ENCODE results near the gene PRKD1.
"Not testable (repeated sequence)": the region's sequence is repeated elsewhere in the genome, so short reads cannot be mapped to it uniquely, and the experiment has no call there.

PRKD1 gene

DNA sequence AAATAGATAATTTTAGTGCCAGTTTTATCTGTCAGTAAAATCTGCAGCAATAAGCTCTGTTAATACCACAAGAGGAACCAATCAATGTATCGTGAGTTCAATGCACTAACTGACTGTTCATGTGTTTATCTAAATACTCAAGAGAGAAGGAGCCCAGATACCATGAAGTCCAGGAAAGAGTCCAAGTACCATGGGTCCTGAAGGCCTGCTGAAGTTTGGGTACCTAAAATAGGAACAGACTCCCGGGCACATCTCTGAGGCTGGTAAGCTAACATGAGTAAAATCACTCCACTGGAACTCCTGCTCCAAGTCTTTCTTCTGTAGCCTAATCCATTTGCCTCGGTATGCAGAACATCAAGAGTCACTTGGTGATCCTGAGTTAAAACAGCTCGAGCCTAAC lies 71.1 kb downstream of the PRKD1 start:
- no peak for DNase-seq (ENCODE audit: low read depth)
- TF ChIP-seq, protein P1, sequence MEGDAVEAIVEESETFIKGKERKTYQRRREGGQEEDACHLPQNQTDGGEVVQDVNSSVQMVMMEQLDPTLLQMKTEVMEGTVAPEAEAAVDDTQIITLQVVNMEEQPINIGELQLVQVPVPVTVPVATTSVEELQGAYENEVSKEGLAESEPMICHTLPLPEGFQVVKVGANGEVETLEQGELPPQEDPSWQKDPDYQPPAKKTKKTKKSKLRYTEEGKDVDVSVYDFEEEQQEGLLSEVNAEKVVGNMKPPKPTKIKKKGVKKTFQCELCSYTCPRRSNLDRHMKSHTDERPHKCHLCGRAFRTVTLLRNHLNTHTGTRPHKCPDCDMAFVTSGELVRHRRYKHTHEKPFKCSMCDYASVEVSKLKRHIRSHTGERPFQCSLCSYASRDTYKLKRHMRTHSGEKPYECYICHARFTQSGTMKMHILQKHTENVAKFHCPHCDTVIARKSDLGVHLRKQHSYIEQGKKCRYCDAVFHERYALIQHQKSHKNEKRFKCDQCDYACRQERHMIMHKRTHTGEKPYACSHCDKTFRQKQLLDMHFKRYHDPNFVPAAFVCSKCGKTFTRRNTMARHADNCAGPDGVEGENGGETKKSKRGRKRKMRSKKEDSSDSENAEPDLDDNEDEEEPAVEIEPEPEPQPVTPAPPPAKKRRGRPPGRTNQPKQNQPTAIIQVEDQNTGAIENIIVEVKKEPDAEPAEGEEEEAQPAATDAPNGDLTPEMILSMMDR (conservative IDR thresholded peaks at IDR 0.05; ENCODE audit: low read depth, low read length): no peak
- H3K4me3 ChIP-seq (ENCODE audit: low read length): no peak overlapping the region

DNA sequence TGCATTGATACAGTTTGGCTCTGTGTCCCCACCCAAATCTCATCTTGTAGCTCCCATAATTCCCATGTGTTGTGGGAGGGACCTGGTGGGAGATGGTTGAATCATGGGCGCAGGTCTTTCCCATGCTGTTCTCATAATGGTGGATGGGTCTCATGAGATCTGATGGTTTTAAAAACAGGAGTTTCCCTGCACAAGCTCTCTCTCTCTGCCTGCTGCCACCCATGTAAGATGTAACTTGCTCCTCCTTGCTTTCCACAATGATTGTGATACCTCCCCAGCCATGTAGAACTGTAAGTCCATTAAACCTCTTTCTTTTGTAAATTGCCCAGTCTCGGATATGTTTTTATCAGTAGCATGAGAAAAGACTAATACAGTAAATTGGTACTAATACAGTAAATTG lies 74.0 kb downstream of the PRKD1 start:
- not testable (repeated sequence) for DNase-seq (ENCODE audit: low read depth)

DNA sequence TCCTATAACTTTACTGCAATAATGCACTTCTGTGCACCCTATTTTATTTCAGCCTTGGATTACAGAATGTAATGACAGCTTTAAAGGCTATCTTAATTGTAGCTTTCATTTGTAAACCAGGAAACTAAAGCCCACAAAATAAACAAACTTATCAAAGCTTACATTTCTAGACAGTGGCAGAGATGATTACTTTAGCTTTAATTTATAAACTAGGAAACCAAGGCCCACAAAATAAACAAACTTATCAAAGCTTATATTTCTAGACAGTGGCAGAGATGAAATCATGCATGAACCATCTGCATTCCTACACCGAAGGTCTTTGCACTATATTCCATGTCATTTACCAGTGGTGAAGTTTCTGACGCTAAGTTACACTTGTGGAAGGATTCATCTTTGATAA lies 74.4 kb downstream of the PRKD1 start:
- no peak overlapping the region for H3K4me3 ChIP-seq (ENCODE audit: low read length)
- DNase-seq (ENCODE audit: low read depth): no peak
- TF ChIP-seq, protein P1 (conservative IDR thresholded peaks at IDR 0.05; ENCODE audit: low read depth, low read length): no peak

More for the DNA sequence above, 74.0 kb downstream of the PRKD1 start:
- H3K4me3 ChIP-seq (ENCODE audit: low read length): not testable (repeated sequence)

DNA sequence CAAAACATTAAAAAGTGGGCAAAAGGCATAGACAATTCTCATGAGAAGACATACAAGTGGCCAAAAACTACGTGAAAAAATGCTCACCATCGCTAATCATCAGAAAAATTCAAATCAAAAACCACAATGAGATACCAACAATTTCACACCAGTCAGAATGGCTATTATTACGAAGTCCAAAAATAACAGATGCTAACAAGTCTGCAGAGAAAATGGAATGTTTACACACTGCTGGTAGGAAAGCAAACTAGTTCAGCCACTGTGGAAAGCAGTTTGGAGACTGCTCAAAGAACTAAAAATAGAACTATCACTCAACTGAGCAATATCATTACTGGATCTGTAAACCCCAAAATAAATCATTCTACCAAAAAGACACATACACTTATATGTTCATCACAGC lies 76.2 kb downstream of the PRKD1 start:
- TF ChIP-seq, protein P1 (conservative IDR thresholded peaks at IDR 0.05; ENCODE audit: low read depth, low read length): no peak
- no peak for DNase-seq (ENCODE audit: low read depth)
- H3K4me3 ChIP-seq (ENCODE audit: low read length): no peak overlapping the region

DNA sequence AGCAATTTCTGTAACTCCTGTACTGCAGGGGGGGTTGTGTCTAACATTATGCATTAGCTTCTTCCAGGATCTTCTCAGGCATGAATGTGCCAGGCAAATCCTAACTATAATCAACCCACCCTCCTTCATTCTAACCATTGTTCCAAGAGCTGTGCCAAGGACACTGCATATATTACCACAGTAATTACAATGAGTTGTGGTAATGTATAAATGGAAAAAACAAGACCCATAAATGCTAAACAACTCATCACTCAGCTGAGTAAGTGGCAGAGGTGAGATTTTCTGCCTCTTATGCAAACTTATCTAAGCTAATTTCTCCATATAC lies 80.6 kb downstream of the PRKD1 start:
- no peak overlapping the region for H3K4me3 ChIP-seq (ENCODE audit: low read length)
- TF ChIP-seq, protein P1 (conservative IDR thresholded peaks at IDR 0.05; ENCODE audit: low read depth, low read length): no peak

DNA sequence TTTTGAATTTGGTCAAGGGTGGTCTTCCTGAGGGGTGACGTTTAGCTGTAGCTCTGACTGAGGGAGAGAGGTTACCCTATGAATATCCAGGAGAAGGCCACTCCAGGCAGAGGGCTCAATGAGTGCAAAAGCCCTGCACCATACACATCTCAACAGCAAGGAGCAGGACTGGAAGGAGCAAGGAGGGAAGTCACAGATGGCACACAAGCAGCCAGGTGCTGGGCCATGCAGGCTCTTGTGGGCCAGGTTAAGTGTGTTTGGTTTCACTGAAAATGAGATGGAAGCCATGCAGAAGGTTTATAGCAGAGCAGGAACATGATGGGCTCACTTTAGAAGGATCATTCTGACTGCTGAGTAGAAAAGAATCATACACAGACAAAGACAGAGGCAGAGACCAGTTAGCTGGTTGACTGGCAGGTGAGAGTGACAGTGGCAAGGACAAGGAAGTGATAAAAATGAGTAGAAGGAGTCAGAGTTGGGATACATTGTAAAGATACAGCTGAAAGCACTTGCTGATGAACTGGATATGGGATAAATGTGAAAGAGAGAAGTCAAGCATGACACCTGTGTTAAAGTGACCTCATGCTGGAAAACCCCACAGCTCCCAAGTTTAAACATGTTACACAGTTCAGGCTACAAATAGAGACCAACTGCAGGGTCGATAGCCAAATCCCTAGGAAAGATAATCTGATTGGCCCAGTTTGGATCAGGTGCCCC lies 81.2 kb downstream of the PRKD1 start:
- DNase-seq (ENCODE audit: low read depth): no peak
- no peak overlapping the region for H3K4me3 ChIP-seq (ENCODE audit: low read length)
- TF ChIP-seq, protein P1 (conservative IDR thresholded peaks at IDR 0.05; ENCODE audit: low read depth, low read length): no peak

More for the DNA sequence above, 80.6 kb downstream of the PRKD1 start:
- DNase-seq (ENCODE audit: low read depth): no peak

DNA sequence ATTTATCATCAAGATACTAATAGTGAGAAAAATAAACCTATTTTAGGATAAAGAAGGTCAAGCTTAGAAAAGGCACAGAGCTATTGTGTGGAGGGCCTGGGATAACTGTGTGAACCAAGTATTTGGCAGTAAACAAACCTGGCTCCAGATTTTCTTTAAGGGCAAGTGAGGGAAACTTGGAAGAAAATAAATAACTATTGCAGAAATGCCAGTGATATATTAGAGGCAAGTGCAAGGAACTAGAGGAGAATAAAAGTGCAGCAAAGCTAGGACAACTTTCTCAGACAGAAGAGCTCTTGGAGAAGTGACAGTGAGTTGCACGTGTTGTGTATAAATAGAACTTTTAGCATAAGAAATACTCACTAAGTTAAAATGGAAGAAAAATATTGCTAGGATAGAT lies 83.7 kb downstream of the PRKD1 start:
- TF ChIP-seq, protein P1 (conservative IDR thresholded peaks at IDR 0.05; ENCODE audit: low read depth, low read length): no peak
- DNase-seq (ENCODE audit: low read depth): no peak
- H3K4me3 ChIP-seq (ENCODE audit: low read length): no peak overlapping the region

Measured in retinal pigment epithelial cell (primary cell).